Loucy (cell line): ENCODE data around the gene SCARB1.

Experiments
- H2AFZ ChIP-seq: fragments of 200-600 bp; sonication (generic); 2 replicates; pipeline ENCODE4 v1.6.0; 2016; ENCODE audit warnings: antibody characterized with exemption, mild to moderate bottlenecking, low read length, moderate library complexity
- H3F3A ChIP-seq: fragments of 200-600 bp; 2 replicates; pipeline ENCODE4 v1.6.0; 2016; ENCODE audit warnings: antibody characterized with exemption, low read depth, mild to moderate bottlenecking
- H3K27me3 ChIP-seq: fragments of 200-600 bp; sonication (generic); 2 replicates; pipeline ENCODE4 v1.6.1; 2014; ENCODE audit warnings: low read length, mild to moderate bottlenecking; ENCODE audit not compliant: insufficient read depth, poor library complexity, severe bottlenecking
- H3K36me3 ChIP-seq: fragments of 200-600 bp; sonication (generic); 2 replicates; pipeline ENCODE4 v1.6.1; 2016; ENCODE audit warnings: low read length; ENCODE audit not compliant: insufficient read depth
- H3K4me1 ChIP-seq: fragments of 200-600 bp; sonication (generic); 2 replicates; pipeline ENCODE4 v1.5.1; 2014; ENCODE audit warnings: low read length, mild to moderate bottlenecking; ENCODE audit not compliant: insufficient read depth, poor library complexity, severe bottlenecking
- H3K4me2 ChIP-seq: fragments of 200-600 bp; sonication (generic); 2 replicates; pipeline ENCODE4 v1.6.0; 2014; ENCODE audit warnings: antibody characterized with exemption, low read length, low read depth, mild to moderate bottlenecking; ENCODE audit not compliant: poor library complexity, severe bottlenecking
- H3K4me3 ChIP-seq: fragments of 200-600 bp; sonication (generic); 2 replicates; pipeline ENCODE4 v1.5.1; 2014; ENCODE audit warnings: low read length, mild to moderate bottlenecking, mixed read lengths; ENCODE audit not compliant: poor library complexity, severe bottlenecking
- H3K79me2 ChIP-seq: fragments of 200-600 bp; sonication (generic); 2 replicates; pipeline ENCODE4 v1.6.1; 2014; ENCODE audit warnings: low read length; ENCODE audit not compliant: insufficient read depth
- H3K9ac ChIP-seq: fragments of 200-600 bp; sonication (generic); 2 replicates; pipeline ENCODE4 v1.6.0; 2014; ENCODE audit warnings: mild to moderate bottlenecking, low read depth, low read length, moderate library complexity; ENCODE audit not compliant: poor library complexity, severe bottlenecking
- H3K9me2 ChIP-seq: fragments of 200-600 bp; sonication (generic); replicated peaks from 2 replicates; pipeline ENCODE4 v1.6.1; 2016; ENCODE audit warnings: low read depth, low read length, mixed read lengths
- H3K9me3 ChIP-seq: fragments of 200-600 bp; sonication (generic); 2 replicates; pipeline ENCODE4 v1.6.1; 2014; ENCODE audit warnings: mild to moderate bottlenecking, antibody characterized with exemption, low read length, low read depth; ENCODE audit not compliant: insufficient read depth
- H4K20me1 ChIP-seq: fragments of 200-600 bp; sonication (generic); 2 replicates; pipeline ENCODE4 v1.6.0; 2014; ENCODE audit warnings: antibody characterized with exemption, low read length, mild to moderate bottlenecking; ENCODE audit not compliant: insufficient read depth, poor library complexity, severe bottlenecking
- CTCF ChIP-seq: fragments of 200-600 bp; sonication (generic); conservative IDR thresholded peaks from 2 replicates; pipeline ENCODE4 v1.5.1; 2014; ENCODE audit warnings: mild to moderate bottlenecking, antibody characterized with exemption, low read length
- EZH2phosphoT487 ChIP-seq: fragments of 200-600 bp; IDR thresholded peaks from 2 replicates; pipeline ENCODE4 v1.6.1; 2018; ENCODE audit warnings: antibody characterized with exemption, mild to moderate bottlenecking, moderate library complexity, borderline replicate concordance

The SCARB1 gene

GRCh38 chr12:124869059-124869665 is 5.5 kb upstream of the SCARB1 start:
- no peak for TF ChIP-seq EZH2phosphoT487
- TF ChIP-seq CTCF = no peak
- Histone ChIP-seq H3K9me2 (no peaks in the 10 kb centered on the region), H3K9me3 (no peaks in the 10 kb centered on the region), H3K79me2 (no peaks in the 10 kb centered on the region), H3K4me3 (no peak overlapping the region), H3K9ac (no peak overlapping the region), H4K20me1 (no peaks in the 10 kb centered on the region), H3F3A (no peaks in the 10 kb centered on the region), H3K4me1 (peaks cover 19% of the 10 kb centered on the region), H2AFZ (no peak overlapping the region), H3K4me2 (no peak overlapping the region), H3K36me3 (no peaks in the 10 kb centered on the region), H3K27me3 (no peaks in the 10 kb centered on the region)

GRCh38 chr12:124868252-124869058 is 4.8 kb upstream of the SCARB1 start:
- Histone ChIP-seq H3K79me2 (no peaks in the 10 kb centered on the region), H3K4me2 (no peak overlapping the region)

DNA sequence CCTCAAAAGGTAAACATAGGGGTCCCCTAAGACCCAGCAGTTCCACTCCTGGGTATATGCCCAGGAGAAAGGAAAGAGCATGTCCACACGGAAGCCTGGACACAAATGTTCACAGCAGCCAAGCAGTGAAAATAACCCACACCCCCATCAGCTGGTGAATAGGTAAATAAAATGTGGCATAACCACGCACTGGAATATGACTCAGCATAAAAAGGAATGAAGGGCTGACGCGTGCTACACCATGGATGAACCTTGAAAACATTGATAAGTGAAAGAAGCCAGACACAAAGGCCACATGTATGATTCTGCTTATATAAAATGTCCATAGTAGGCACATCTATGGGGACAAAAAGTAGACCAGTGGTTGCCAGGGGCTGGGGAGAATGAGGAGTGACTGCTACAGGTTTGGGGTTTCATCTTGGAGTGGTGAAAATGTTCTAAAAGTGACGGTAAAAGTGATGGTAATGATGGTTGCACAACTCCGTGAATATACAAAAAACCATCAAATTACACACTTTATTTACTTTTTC is 3.8 kb upstream of the SCARB1 start:
- TF ChIP-seq CTCF (no peak), EZH2phosphoT487 (no peak)
- Histone ChIP-seq H3K9ac (no peak overlapping the region), H4K20me1 (no peaks in the 10 kb centered on the region), H3K9me3 (no peaks in the 10 kb centered on the region), H3K9me2 (no peaks in the 10 kb centered on the region), H3K27me3 (no peaks in the 10 kb centered on the region), H3K4me3 (no peak overlapping the region), H3K4me1 (peaks cover 32% of the 10 kb centered on the region), H3K36me3 (no peaks in the 10 kb centered on the region), H2AFZ (no peak overlapping the region), H3K79me2 (peaks cover 9% of the 10 kb centered on the region; the same call in 1 of the 2 replicates), H3K4me2 (no peak overlapping the region), H3F3A (no peaks in the 10 kb centered on the region)

More at GRCh38 chr12:124868252-124869058, 4.8 kb upstream of the SCARB1 start:
- TF ChIP-seq EZH2phosphoT487 (no peak), CTCF (no peak)
- Histone ChIP-seq H3K36me3 (no peaks in the 10 kb centered on the region), H3K9me2 (no peaks in the 10 kb centered on the region), H3K4me3 (no peak overlapping the region), H3K27me3 (no peaks in the 10 kb centered on the region), H3K4me1 (peaks cover 22% of the 10 kb centered on the region), H3K9ac (no peak overlapping the region), H3K9me3 (no peaks in the 10 kb centered on the region), H3F3A (no peaks in the 10 kb centered on the region), H2AFZ (no peak overlapping the region), H4K20me1 (no peaks in the 10 kb centered on the region)
